EL (cell line): ENCODE measurements around the gene CXXC5.

Experiments used
- DNase-seq: peaks from one replicate; pipeline ENCODE4 v3.0.0-alpha.2; 2016

The CXXC5 gene

DNA sequence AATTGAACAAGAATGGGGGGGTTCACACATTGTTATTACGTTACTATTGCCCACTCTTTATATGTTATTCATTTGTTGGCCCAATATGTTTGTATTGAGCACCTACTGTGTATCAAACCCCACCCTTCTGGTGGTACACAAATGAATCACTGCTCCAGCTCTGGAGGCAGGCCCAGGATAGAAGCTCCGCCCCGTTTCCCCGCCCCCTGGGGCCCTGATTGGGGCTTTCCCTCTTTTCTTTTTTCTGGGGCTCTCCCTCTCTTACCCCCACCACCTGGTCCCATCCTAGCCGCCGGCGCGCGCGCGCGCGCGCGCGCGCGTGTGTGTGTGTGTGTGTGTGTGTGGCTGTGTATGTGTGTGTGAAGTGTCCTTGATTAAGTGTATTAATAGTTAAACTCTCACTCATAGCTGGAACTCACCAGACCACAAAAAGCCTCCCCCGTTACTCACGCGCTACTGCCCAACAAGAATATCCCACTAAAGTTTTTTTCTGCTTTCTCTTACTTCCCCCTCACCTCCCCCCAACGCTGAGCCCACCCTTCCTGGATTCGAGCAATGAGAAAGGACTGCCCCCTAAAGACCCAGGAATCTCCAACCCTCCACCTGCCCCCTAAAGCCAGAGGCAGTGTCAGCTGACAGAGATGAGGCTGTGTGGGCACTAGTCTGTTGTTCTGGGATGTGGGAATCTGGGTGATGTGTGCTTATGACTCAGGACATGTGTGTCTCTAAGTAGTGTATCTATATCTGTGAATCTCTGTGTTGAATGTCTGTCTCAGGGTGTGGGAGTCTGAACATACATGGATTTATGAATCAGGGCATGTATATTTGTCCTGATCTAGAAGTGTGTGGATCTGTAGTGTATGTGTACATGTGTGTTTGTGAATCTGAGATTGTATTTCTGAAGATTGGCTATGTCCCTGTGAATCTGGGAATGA, 4.0 kb downstream of the CXXC5 start:
- peak; percentile 89 for DNase-seq

DNA sequence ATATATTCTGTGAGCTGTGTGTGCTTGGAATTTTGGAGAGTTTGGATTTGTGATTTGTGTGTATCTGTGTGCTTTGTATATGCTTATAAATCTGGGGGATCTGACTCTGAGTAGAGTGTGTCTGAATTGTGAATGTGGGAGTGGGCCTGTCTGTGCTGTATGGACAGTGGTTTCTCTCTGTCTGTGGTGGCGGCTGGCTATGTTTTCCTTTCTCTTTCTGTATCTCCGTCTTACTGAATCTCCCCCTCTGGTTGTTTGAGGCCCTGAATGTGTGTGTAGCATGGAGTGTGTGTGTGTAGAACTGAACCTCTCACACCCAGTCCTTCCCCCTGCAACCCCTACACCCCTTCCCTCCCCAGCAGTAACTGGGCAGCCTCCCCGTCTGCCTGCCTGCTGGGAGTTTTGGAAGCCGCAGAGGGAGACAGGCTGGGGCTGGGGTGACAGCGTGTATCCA, 4.7 kb downstream of the CXXC5 start:
- DNase-seq: no peak

DNA sequence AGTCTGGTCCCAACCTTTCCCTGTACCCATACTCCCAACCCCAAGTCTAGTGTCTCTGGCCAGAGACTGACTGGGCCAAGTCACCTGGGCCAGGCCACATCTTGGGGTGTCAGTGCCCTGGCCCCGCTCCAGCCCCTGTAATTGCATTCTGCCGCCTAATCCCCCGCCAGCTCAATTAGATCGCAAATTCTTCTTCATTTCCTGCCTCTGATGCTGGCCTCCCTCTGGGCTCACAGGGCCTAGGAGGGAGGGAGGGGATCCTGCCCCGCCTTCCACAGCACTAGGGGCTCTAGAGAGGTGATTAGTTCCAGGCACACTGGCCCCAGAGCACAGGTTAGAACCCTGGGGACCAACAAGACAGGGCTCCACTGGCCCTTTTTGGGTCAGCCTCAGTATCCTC, 5.5 kb downstream of the CXXC5 start:
- no peak for DNase-seq

DNA sequence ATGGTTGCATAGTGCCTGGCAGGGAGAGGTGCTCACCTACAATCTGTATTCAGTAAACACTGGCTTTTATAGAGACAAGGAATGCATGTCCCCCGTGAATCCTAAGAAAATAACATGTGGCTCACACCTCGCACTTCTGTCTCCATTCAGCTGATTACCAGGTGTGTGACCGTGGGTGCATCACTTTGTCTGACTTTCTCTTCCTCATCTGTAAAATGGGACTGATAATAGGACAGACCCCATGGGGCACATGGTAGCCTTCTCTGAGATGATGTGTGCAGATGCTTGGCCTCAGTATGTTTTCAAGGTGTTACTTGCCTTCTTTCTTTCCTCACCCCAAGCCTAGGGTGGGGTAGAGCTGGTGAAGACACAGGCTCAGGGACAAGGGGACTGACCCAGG, 6.3 kb downstream of the CXXC5 start:
- no peak for DNase-seq

DNA sequence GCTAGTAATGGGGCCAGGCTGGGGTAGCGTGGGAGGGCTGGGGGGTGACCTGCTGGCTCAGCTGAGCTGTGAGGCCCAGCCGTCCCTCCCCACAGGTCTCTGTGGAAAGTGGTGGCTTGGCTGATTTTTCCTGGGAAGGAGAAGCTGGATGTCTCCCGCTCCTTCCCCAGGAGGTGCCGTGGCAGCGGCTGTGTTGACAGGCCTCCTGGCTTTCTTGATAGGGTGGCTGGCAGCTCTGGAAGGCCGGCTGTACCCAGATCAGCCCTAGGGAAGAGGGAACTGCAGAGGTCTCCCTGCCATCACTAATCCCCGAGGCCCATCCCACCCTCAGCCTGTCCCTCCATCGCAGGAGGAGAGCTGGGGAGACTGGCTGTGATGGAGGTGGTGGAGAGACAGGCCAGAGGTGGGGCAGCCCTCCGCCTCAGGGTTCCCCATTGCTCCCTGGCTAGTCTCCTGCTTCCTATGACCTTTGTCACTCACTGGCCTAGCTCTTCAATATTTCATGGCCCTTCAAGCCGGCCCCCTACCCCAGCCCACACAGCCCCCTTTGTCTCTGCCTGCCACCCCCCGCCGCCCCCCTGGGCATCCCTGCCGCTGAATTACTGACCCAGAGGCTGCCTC, 6.8 kb downstream of the CXXC5 start:
- no peak for DNase-seq

DNA sequence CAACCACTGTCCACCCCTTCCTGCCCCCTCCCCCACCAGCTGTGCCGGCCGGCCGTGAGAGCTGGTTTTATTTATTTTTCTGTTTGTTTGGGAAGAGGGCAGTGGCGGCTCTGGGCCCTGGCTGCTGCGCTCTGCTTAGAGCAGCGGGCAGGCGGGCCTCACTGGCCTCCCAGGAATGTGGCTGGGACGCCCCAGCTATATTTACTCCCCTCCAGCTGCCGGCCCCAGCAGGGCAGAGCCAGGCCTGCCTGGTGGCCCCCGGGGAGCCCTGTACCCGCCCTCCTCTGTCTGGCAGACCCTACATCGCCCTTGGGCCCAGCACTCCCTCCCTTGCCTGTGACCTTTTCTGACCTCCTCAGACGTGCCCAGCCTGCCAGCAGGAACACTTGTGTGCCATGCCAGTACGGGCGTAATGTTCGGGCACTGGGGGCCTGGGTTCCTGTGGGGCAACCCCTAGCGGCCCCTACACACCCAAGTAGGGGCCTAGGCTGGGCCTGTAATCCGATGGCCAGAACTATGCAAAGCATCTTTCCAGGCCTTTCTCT, 7.7 kb downstream of the CXXC5 start:
- DNase-seq: peak; percentile 70

DNA sequence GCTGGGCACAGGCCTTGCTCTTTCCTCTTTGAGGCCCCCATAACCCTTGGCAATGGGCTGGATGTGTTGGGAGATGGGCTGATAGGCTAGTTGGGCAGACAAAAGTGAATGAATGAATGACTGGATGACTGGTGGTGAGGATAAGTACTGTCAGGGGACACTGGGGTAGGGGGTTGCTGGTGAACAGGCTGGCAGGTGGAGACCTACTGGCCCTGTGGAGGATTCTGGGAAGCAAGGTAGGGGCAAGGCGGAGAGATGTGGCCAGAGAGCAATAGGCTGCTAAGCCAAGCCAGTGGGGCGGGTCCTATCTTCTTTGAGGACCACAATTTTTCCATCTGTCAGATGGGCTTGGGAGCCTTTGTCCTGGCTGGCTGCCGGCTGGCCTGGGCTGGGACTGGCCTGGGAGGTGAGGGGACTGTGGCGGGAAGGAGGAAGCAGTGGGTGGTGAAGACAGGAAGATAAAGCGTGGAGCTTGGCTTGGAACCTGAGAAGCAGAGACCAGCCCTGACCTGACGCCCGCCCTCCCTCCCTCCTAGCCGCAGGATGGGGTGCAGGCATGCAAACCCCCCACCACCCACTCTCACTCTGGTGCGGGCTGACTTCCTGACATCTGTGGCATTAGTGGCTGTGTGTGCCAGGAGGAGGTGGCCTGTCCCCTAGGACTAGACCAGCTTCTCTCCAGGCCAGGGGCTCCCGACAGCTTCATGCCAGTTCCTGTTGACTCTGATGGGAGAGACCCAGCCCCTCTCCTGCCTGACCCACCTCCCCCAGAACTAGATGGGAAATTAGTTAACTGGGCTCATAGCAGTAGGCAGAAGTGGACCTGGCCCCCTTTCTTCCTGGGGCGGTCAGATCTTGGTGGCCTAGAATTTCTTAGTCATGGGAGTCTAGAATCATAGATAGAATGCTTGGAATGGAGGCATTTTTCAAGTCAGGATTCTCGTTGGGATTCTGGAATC, 9.5 kb downstream of the CXXC5 start:
- DNase-seq: peak; percentile 63

DNA sequence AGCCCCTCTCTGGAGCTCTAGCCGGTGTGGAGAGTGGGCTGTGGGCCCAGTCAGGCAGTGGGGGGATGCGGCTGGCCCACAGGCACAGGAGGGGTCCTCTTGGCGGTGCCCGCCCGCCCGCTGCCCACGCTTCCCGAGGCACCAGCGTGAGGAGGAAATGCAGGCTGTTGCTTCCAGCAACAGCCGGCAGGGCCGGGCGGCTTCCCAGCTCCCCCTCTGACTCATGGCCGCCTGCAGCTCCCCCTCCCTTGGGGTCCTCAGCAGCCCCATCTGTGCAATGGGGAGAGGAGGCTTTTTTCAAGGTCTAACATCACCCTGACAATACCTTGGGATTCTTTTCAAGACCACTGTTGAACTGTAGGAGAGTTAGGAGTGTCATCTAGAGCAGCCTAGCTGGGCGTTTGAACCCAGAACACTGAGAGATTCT, 10.4 kb downstream of the CXXC5 start:
- DNase-seq: peak; percentile 36

DNA sequence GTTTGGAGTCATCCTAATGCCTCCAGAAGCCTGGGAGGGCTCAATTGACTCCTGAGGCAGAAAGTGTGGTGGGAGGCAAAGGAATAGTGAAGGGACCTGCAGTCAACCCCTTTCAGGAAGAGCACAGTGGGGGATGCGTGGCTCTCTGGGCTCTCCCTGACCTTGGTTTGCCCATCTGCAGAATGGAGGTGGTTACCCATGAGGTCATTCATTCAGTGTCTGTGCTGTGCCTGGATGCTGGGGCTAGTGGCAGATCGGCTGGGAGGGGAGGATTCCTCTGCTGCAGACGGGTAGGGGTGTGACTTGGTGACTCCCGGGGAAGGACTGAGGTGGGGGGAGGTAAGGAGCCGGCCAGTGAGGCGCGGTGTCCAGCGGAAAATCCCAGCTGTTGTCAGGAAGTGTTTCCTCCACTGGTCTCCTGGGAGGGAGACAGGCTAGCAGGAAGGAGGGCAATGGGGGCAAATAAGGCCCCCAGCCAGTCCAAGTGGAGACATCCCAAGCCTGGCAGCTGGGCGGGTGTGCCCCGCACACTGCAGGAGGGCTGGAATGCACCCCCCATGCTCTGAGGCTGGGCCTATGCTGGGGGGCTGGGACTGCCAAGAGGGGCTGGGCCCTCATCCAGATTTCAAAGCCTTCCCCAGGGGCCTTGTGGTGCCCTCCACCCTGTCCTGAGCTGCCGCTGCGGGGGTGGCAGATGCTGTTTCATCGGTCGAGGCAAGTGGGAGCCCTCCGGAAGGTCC, 10.9 kb downstream of the CXXC5 start:
- peak; percentile 89 for DNase-seq

DNA sequence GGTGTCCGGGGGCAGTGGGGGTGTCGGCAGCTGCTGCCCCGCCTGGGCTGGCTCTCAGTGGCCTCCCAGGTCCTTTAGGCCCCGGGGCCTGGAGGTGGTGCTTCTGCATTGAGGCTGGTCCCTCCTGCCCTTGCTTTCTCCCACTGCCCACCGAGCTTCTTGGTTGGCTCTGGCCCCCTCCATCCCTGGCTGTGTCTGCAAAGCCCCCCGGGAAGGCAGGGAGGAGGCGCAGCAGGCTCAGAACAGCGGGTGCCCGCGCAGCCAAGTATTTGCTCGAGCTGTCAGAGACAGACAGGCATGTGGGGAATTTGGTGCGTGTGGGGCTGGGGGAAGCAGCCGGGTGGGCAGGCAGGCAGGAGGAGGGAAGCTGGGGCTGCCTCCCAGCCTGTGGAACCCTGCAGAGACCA, 11.5 kb downstream of the CXXC5 start:
- peak; percentile 45 for DNase-seq

DNA sequence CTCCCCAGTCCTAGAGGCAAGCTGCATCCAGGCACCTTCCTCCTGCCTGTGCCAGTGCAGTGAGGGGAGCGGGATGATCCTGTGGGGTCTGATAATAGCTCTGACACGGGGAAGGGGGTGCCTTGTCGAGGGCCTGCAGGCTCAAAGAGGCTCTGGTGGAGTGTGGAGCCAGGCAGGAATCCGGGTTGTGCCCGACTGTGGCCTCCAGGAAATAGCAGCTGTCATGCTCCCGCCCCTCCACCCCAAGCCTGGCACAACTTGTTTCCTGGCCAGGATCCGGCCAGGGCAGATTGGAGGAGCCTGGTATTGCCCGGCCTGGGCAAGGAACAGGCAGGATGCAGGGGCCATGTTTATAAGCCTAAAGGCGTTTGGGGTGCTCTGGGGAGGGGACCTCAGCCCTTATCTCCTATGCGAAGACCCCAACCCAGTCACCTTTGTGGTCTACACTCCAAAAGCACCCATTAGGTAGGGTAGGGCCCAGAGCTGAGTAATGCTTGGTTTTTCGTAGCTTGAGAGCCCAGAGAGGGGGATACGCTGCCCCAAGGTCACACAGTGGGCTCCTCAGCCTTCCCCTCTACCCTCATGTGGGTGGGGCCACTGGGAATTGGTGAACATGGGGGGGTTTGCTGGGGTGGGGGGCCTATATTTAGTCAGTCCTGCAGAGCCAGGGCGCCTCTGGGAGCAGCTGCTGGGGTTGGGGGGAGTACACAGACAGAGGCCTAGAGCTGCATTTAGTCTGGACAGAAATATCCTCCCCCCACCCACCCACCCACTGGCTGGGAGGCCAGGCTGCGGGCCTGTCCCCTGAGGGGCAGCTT, 12.2 kb downstream of the CXXC5 start:
- DNase-seq: peak; percentile 76

DNA sequence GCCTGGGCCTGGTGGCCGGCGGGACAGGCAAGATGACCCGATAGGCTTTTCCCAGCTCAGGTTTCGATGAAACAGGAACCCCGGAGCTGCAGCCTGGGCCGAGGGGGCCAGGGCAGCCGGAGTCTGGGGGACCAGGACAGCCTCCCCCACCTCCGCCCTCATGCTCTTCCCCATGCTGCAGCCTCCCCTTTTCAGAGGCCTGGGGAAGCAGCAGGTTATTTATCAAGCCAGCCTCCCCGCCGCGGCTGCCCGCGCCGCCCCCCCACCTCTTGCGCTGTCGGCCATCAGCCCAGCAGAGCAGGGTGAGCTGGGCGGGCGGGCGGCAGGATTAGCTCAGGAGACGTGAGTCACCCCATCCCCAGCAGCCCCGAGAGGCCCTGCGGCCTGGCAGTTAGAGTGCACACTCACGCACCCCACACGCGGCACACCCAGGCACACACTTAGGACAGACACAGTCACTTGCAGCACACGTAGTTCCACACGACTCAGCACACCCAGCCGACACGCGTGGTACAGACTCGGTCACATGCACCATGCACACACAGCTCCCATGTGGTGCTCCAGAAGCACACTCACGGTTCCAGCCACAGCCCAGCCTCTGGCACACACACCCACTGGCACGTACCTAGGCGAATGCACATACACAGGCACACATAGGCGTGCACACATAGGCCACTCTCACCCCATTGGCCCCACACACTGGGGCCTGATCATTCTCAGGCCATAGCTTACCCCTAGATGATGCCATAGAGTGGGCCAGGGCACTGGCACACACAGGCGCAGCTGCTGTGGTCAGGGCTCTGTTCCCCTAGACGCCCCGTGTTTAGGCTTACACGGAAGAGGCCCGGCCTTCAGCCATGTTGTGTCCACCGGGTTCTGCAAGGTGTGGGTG, 13.0 kb downstream of the CXXC5 start:
- peak; percentile 95 for DNase-seq

DNA sequence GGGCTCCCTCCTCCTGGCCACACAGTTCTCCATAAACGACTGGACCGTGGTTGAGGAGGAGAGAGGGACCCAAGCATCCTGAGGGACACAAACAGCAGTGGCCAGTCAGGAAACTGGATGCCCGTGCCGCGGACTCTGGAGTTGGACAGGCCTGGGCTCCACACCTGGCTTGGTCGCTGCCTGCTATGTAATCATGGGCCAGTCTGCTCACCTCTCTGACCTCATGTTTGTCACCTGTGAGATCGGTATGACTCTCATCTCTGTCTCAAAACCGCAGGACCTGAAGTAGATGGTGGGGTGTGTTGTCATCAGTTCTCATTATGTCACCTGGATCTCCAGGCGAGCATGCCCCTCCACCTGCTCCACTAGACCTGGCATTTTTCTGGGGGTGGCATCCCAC, 14.5 kb downstream of the CXXC5 start:
- no peak for DNase-seq

DNA sequence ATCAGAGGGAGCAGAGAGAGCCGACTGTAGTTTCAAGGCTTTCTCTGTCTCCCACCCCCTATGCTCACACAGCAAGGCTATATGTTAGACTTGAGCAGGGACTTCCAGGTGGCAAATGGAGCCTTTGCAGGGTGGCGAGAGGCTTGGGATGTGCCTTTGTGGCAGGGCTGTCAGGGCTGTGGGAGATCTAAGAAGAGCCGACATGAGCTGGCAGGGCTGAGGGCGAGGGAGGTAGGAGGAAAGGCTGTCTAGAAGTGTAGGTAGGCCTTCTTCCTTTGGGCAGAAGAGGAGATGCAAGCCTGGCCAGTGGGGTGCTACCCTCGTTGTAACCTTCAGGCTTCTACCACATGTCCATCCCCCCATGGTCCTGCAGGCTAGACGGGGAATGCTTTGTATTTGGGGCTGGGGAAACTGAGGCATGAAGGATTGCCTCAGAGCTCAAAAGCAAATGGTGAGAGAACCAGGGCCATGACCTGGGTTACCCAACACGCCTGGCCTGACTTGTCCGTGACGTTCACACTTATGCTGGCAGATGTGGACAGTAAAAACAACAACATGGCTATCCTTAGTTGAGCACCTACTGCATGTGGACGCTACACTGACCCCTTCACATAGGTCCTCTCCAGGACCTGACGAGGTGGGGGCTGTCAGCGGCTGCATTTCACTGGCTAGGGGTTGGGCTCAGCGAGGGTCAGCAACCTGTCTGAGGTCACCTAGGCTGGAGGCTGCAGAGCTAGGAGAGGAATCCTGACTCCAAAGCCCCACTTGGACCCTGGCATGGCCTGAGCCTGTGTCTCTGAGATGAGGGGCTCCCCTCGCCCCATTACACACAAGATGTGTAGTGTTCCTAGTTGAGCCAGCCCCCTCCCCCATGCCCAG, 15.3 kb downstream of the CXXC5 start:
- DNase-seq: no peak

DNA sequence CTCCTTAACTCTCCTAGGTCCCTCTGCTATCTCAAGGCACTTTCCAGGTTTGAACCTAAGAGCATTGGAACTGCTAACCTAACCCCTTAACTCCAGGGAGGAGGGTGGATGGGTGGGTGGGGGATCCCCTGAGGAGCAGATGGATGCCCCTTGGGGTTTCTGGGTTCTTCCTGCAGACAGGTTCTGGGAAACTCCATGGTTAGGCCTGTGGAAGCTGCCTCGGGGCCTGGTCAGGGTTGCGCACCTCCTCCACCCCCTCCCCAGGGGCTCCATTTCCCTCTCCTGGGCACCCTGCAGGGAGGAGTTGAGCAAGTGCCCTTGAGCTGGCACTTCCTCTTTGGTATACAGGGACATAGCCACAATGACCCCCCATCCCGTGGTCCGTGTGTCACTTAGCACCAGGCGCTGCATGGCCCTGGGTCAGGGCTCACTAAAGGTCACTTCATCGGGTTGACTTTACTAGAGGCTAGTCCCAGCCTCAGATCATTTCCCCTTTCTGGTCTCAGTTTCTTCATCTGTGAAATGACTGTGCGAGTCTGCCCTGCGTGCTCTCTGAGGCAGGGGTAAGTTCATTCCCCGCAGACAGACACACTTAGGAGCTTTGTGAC, 16.0 kb downstream of the CXXC5 start:
- no peak for DNase-seq

DNA sequence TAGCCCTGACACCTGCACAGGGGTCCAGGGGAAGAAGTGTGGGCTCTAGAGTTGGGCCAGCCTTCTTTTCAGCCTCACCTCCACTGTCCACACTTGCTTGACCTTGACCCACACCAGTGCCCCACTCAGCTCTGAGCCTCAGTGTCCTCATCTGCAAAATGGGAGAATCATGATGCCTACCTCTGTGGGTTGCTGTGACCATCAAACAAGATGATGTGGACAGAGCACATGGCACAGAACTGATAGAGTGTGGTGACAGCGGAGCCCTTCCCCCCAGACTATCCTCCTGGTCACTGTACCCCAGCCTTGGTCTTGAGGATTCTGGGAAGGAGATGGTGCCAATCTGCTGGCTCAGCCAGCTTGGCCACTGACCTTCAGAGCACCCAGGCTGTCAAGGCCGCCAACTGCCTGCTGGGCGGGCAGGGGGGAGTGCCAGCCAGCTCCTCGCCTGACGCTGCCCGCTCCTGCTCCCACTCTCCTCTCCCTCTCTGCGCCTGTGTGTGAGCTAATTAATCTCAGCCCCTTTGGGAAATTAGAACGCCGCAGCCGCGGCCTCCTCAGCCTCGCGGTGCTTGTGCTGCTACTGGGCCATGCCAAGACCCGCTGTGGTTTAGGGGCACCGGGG, 16.7 kb downstream of the CXXC5 start:
- DNase-seq: no peak

DNA sequence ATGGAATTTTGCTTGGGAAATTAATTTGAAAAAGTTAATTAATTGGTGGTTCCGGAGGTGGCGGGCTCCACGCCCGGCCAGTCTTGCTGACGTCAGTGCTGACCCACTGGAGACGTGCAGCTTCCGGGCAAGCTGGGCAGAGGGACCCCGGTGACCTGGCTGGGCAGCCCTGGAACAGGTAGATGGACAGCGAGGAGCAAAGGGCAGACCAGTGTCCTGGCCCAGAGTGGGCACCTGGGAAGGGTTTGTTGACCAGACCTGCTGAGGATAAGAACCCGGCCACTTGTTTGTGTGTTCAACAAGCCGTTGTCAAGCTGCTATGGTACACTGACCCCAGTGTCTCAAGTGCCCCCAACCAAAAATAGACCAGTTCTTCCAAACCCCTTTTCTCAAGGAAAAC, 17.5 kb downstream of the CXXC5 start:
- no peak for DNase-seq

DNA sequence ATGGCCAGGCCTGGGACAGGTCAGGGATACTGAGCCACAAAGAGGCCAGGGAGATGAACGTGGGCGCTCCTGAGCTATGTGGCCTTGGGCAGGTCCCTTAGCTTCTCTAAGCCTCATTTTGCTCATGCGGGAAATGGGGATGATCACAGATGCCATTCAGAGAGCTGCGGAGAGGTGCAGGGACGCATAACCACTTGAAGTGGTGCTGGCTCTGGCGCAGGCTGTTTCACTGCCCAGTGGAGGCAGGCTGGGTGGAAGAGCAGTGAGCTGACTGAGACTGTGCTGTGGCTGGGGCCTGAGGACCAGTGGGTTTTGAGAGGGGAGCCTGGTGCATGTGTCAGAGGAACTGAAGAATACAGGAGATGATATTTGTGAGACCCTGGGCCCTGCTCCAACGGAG, 18.4 kb downstream of the CXXC5 start:
- DNase-seq: no peak
